ENCODE results near the gene PSKH1. TPM values are rescaled to one million over a fixed set of nuclear protein-coding genes. Genes with fewer than 3 reads are reported as not detected.

The PSKH1 gene
- total RNA-seq, 3 donors from 2014 or later = 10.4 to 14.6 (median 10.9) TPM

- Mint-ChIP-seq H3K9me3 (no peaks in the 10 kb centered on the region), H3K27me3 (ENCODE audit: low read depth) (no peaks in the 10 kb centered on the region), H3K4me1 (ENCODE audit: low read depth) (peaks cover 23% of the 10 kb centered on the region), H3K4me3 (no peak overlapping the region), H3K36me3 (ENCODE audit: insufficient read depth) (peaks cover 2% of the 10 kb centered on the region)
- DNase-seq = no peak
- ATAC-seq = no peak
Measured at GRCh38 chr16:67942510-67943255, 49.6 kb downstream of the PSKH1 start.

- H3K4me3 Mint-ChIP-seq = no peak overlapping the region
- H3K27me3 Mint-ChIP-seq (ENCODE audit: low read depth) = no peaks in the 10 kb centered on the region
- H3K9me3 Mint-ChIP-seq = no peaks in the 10 kb centered on the region
- ATAC-seq (no peak), DNase-seq (no peak)
- H3K4me1 Mint-ChIP-seq (ENCODE audit: low read depth) = peaks cover 23% of the 10 kb centered on the region
- H3K36me3 Mint-ChIP-seq (ENCODE audit: insufficient read depth) = peaks cover 2% of the 10 kb centered on the region
Measured at GRCh38 chr16:67943256-67943618, 50.2 kb downstream of the PSKH1 start.

- H3K9me3 Mint-ChIP-seq = no peaks in the 10 kb centered on the region
- peaks cover 2% of the 10 kb centered on the region for H3K36me3 Mint-ChIP-seq (ENCODE audit: insufficient read depth)
- no peak for DNase-seq
- no peak within 1 kb of the TSS for H3K4me3 Mint-ChIP-seq
- no peak for ATAC-seq
- peaks cover 23% of the 10 kb centered on the region for H3K4me1 Mint-ChIP-seq (ENCODE audit: low read depth)
- no peaks in the 10 kb centered on the region for H3K27me3 Mint-ChIP-seq (ENCODE audit: low read depth)
Measured at GRCh38 chr16:67943619-67944504, 50.8 kb downstream of the PSKH1 start, which contains the start of gene LCAT. TSS of gene LCAT (minus strand) at chr16:67944120. CDS start at chr16:67944101, 19 bp downstream.

GRCh38 chr16:67944690-67945391, 51.8 kb downstream of the PSKH1 start:
- no peak overlapping the region for H3K4me3 Mint-ChIP-seq
- DNase-seq (no peak), ATAC-seq (no peak)
- H3K4me1 Mint-ChIP-seq (ENCODE audit: low read depth) = peaks cover 18% of the 10 kb centered on the region
- peaks cover 2% of the 10 kb centered on the region for H3K36me3 Mint-ChIP-seq (ENCODE audit: insufficient read depth)
- H3K27me3 Mint-ChIP-seq (ENCODE audit: low read depth) = no peaks in the 10 kb centered on the region
- H3K9me3 Mint-ChIP-seq = no peaks in the 10 kb centered on the region

GRCh38 chr16:67945392-67945933, 52.4 kb downstream of the PSKH1 start:
- Mint-ChIP-seq H3K4me1 (ENCODE audit: low read depth) (peaks cover 12% of the 10 kb centered on the region), H3K36me3 (ENCODE audit: insufficient read depth) (peaks cover 2% of the 10 kb centered on the region), H3K9me3 (no peaks in the 10 kb centered on the region)

GRCh38 chr16:67946128-67946569, 53.1 kb downstream of the PSKH1 start:
- Mint-ChIP-seq H3K4me3 (no peak overlapping the region), H3K36me3 (ENCODE audit: insufficient read depth) (peaks cover 2% of the 10 kb centered on the region), H3K27me3 (ENCODE audit: low read depth) (no peaks in the 10 kb centered on the region), H3K4me1 (ENCODE audit: low read depth) (peaks cover 8% of the 10 kb centered on the region), H3K9me3 (no peaks in the 10 kb centered on the region)
- ATAC-seq = no peak
- no peak for DNase-seq

More at GRCh38 chr16:67945392-67945933, 52.4 kb downstream of the PSKH1 start:
- H3K27me3 Mint-ChIP-seq (ENCODE audit: low read depth) = no peaks in the 10 kb centered on the region
- no peak for ATAC-seq
- no peak for DNase-seq
- H3K4me3 Mint-ChIP-seq = no peak overlapping the region

- Mint-ChIP-seq H3K27me3 (ENCODE audit: low read depth) (no peaks in the 10 kb centered on the region), H3K36me3 (ENCODE audit: insufficient read depth) (peaks cover 6% of the 10 kb centered on the region), H3K4me3 (no peak overlapping the region), H3K9me3 (no peaks in the 10 kb centered on the region), H3K4me1 (ENCODE audit: low read depth) (peaks cover 2% of the 10 kb centered on the region)
- ATAC-seq = no peak
- DNase-seq = no peak
Measured at GRCh38 chr16:67946966-67947558, 54.0 kb downstream of the PSKH1 start.

- DNase-seq (no peak), ATAC-seq (no peak)
- Mint-ChIP-seq H3K36me3 (ENCODE audit: insufficient read depth) (peaks cover 4% of the 10 kb centered on the region), H3K27me3 (ENCODE audit: low read depth) (no peaks in the 10 kb centered on the region), H3K4me1 (ENCODE audit: low read depth) (no peaks in the 10 kb centered on the region), H3K9me3 (no peaks in the 10 kb centered on the region), H3K4me3 (no peak overlapping the region)
Measured at GRCh38 chr16:67948015-67948414, 55.0 kb downstream of the PSKH1 start.

GRCh38 chr16:67949645-67950044, 56.6 kb downstream of the PSKH1 start:
- H3K9me3 Mint-ChIP-seq = no peaks in the 10 kb centered on the region

GRCh38 chr16:67950335-67950843, 57.3 kb downstream of the PSKH1 start:
- DNase-seq (no peak), ATAC-seq (no peak)
- no peaks in the 10 kb centered on the region for H3K4me1 Mint-ChIP-seq (ENCODE audit: low read depth)
- no peak overlapping the region for H3K4me3 Mint-ChIP-seq
- H3K9me3 Mint-ChIP-seq = no peaks in the 10 kb centered on the region
- no peaks in the 10 kb centered on the region for H3K27me3 Mint-ChIP-seq (ENCODE audit: low read depth)
- H3K36me3 Mint-ChIP-seq (ENCODE audit: insufficient read depth) = peaks cover 4% of the 10 kb centered on the region

More at GRCh38 chr16:67949645-67950044, 56.6 kb downstream of the PSKH1 start:
- H3K4me1 Mint-ChIP-seq (ENCODE audit: low read depth) = no peaks in the 10 kb centered on the region
- no peaks in the 10 kb centered on the region for H3K27me3 Mint-ChIP-seq (ENCODE audit: low read depth)
- no peak for ATAC-seq
- H3K4me3 Mint-ChIP-seq = no peak overlapping the region
- DNase-seq = no peak
- H3K36me3 Mint-ChIP-seq (ENCODE audit: insufficient read depth) = peaks cover 4% of the 10 kb centered on the region

GRCh38 chr16:67951485-67951884, 58.4 kb downstream of the PSKH1 start:
- no peaks in the 10 kb centered on the region for H3K4me1 Mint-ChIP-seq (ENCODE audit: low read depth)
- peaks cover 4% of the 10 kb centered on the region for H3K36me3 Mint-ChIP-seq (ENCODE audit: insufficient read depth)
- no peak for DNase-seq
- no peak overlapping the region for H3K4me3 Mint-ChIP-seq
- ATAC-seq = no peak
- H3K27me3 Mint-ChIP-seq (ENCODE audit: low read depth) = no peaks in the 10 kb centered on the region
- H3K9me3 Mint-ChIP-seq = no peaks in the 10 kb centered on the region

- DNase-seq (no peak), ATAC-seq (no peak)
- Mint-ChIP-seq H3K27me3 (ENCODE audit: low read depth) (no peaks in the 10 kb centered on the region), H3K4me3 (no peak overlapping the region), H3K4me1 (ENCODE audit: low read depth) (no peaks in the 10 kb centered on the region), H3K9me3 (no peaks in the 10 kb centered on the region), H3K36me3 (ENCODE audit: insufficient read depth) (peaks cover 9% of the 10 kb centered on the region)
Measured at GRCh38 chr16:67953641-67954375, 60.8 kb downstream of the PSKH1 start.

All from activated T-cell treated with anti-CD3 and anti-CD28 coated beads, Interleukin-2, amount 50 U/mL, for 4 hours (primary cell).